GM13976 (cell line): ENCODE results near the gene NXT2.
"Not testable (repeated sequence)": the region's sequence is repeated elsewhere in the genome, so short reads cannot be mapped to it uniquely, and the experiment has no call there.

Experiments
- DNase-seq: peaks from one replicate; pipeline ENCODE4 v3.0.0; 2012; ENCODE audit warnings: low spot score
- CTCF ChIP-seq: IDR thresholded peaks from 2 replicates; pipeline ENCODE4 v1.5.1; 2012; ENCODE audit warnings: borderline replicate concordance, mild to moderate bottlenecking; ENCODE audit not compliant: insufficient read depth; ENCODE audit errors: extremely low read depth, missing control alignments, control extremely low read depth
- in situ Hi-C: fragments of 300-500 bp; cut with MboI; formaldehyde crosslinking; loops from one replicate; pipeline ENCODE4 v1.12.0; 2022; ENCODE audit warnings: low sequenced_read_pairs, mixed read lengths, inconsistent platforms; ENCODE audit not compliant: unreplicated experiment

Gene NXT2

GRCh38 chrX:109553862-109554261, 17.2 kb downstream of the NXT2 start:
- TF ChIP-seq CTCF, result no peak
- in situ Hi-C loops, result no loop called here
- no peak for DNase-seq

GRCh38 chrX:109576083-109576482, 39.4 kb downstream of the NXT2 start:
- in situ Hi-C loops, DNase-seq: not testable (repeated sequence)

GRCh38 chrX:109577055-109577454, 40.4 kb downstream of the NXT2 start:
- DNase-seq, result no peak
- in situ Hi-C loops, result no loop called here
- no peak for TF ChIP-seq CTCF

- no peak for TF ChIP-seq CTCF
- in situ Hi-C loops, result no loop called here
Observed at GRCh38 chrX:109578916-109579315, 42.3 kb downstream of the NXT2 start.

GRCh38 chrX:109585488-109585887, 48.8 kb downstream of the NXT2 start:
- DNase-seq, result no peak
- TF ChIP-seq CTCF, result no peak
- in situ Hi-C loops, result no loop called here

More at GRCh38 chrX:109578916-109579315, 42.3 kb downstream of the NXT2 start:
- DNase-seq, result no peak

- DNase-seq, result no peak
- in situ Hi-C loops, result no loop called here
- no peak for TF ChIP-seq CTCF
Observed at GRCh38 chrX:109590176-109590575, 53.5 kb downstream of the NXT2 start.
